Gastrocnemius medialis (tissue), 4 donors: ENCODE data around the gene RASGRP1.

Experiments used
- POLR2A ChIP-seq, 2 donors: fragments of 450-650 bp; IDR thresholded peaks; one replicate each; pipeline ENCODE4 v1.6.1; 2017; ENCODE audit warnings: antibody characterized with exemption in 2 of 2, mild to moderate bottlenecking in 2 of 2, moderate library complexity in 2 of 2
- TF ChIP-seq, protein P1 (sequence below), 5 experiments: fragments of 450-650 bp in 3 of 5; fragments of 200-600 bp in 2 of 5; sonication (generic) in 2 of 5; IDR thresholded peaks in 4 of 5; conservative IDR thresholded peaks in 1 of 5; 1 replicate in 4 of 5; 2 replicates in 1 of 5; pipeline ENCODE4 v1.5.1; 2016 to 2019; ENCODE audit warnings: antibody characterized with exemption in 5 of 5, mild to moderate bottlenecking in 3 of 5, moderate library complexity in 3 of 5

DNA sequence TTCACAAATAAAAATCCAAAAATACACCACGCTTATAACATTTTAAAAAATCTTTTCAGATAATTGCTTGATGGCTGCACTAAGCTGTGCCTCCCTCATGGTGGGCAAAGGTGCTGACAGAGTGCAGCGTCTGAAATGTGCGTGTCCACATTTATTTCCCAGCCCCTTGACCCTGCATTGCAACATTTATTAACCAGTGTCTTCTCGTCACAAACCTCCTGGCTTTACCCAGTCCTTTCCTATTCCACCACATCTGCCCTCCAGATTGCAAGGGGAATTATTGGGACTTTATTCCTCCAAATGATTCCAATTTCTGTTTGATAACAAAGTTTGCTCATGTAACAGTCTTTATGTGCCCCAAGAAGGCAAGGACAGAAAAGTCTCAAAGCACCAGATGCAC is 5.5 kb downstream of the RASGRP1 start:
- TF ChIP-seq, protein P1, sequence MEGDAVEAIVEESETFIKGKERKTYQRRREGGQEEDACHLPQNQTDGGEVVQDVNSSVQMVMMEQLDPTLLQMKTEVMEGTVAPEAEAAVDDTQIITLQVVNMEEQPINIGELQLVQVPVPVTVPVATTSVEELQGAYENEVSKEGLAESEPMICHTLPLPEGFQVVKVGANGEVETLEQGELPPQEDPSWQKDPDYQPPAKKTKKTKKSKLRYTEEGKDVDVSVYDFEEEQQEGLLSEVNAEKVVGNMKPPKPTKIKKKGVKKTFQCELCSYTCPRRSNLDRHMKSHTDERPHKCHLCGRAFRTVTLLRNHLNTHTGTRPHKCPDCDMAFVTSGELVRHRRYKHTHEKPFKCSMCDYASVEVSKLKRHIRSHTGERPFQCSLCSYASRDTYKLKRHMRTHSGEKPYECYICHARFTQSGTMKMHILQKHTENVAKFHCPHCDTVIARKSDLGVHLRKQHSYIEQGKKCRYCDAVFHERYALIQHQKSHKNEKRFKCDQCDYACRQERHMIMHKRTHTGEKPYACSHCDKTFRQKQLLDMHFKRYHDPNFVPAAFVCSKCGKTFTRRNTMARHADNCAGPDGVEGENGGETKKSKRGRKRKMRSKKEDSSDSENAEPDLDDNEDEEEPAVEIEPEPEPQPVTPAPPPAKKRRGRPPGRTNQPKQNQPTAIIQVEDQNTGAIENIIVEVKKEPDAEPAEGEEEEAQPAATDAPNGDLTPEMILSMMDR (IDR thresholded peaks at IDR 0.05 in 4 of 5, conservative IDR thresholded peaks at IDR 0.05 in 1 of 5): no peak
- TF ChIP-seq POLR2A (IDR thresholded peaks at IDR 0.05): no peak
